HG03108 (cell line): ENCODE measurements around the gene SNAP29.

Source experiments
- ATAC-seq: cut with Tn5 transposase; IDR thresholded peaks from one replicate; pipeline ENCODE4 v1.9.1; 2021; ENCODE audit warnings: moderate library complexity; ENCODE audit not compliant: unreplicated experiment

Gene SNAP29

GRCh38 chr22:20865875-20866445, 7.2 kb downstream of the SNAP29 start:
- ATAC-seq, result no peak

GRCh38 chr22:20866736-20867135, 7.9 kb downstream of the SNAP29 start:
- ATAC-seq, result no peak

GRCh38 chr22:20867179-20868024, 8.6 kb downstream of the SNAP29 start:
- ATAC-seq, result no peak

GRCh38 chr22:20868025-20868962, 9.5 kb downstream of the SNAP29 start:
- no peak for ATAC-seq

GRCh38 chr22:20869234-20869633, 10.4 kb downstream of the SNAP29 start:
- ATAC-seq, result no peak

GRCh38 chr22:20873214-20873613, 14.4 kb downstream of the SNAP29 start:
- no peak for ATAC-seq

GRCh38 chr22:20875296-20875695, 16.5 kb downstream of the SNAP29 start:
- no peak for ATAC-seq

- no peak for ATAC-seq
Observed at GRCh38 chr22:20877715-20878114, 18.9 kb downstream of the SNAP29 start.

- no peak for ATAC-seq
Observed at GRCh38 chr22:20881231-20881630, 22.4 kb downstream of the SNAP29 start.

- no peak for ATAC-seq
Observed at GRCh38 chr22:20881869-20882815, 23.3 kb downstream of the SNAP29 start.

GRCh38 chr22:20882855-20883254, 24.0 kb downstream of the SNAP29 start:
- ATAC-seq, result no peak

GRCh38 chr22:20884454-20884853, 25.6 kb downstream of the SNAP29 start:
- ATAC-seq, result no peak

- ATAC-seq, result no peak
Observed at GRCh38 chr22:20885017-20885556, 26.3 kb downstream of the SNAP29 start.

- no peak for ATAC-seq
Observed at GRCh38 chr22:20885557-20886323, 26.9 kb downstream of the SNAP29 start.

GRCh38 chr22:20887375-20887774, 28.6 kb downstream of the SNAP29 start:
- ATAC-seq, result no peak

GRCh38 chr22:20889025-20889704, 30.4 kb downstream of the SNAP29 start:
- ATAC-seq, result no peak

GRCh38 chr22:20889904-20890540, 31.2 kb downstream of the SNAP29 start:
- ATAC-seq, result no peak

- no peak for ATAC-seq
Observed at GRCh38 chr22:20890975-20891374, 32.2 kb downstream of the SNAP29 start.
